8988T (cell line): ENCODE data around the gene CFAP43.
"Not testable (repeated sequence)": the region's sequence is repeated elsewhere in the genome, so short reads cannot be mapped to it uniquely, and the experiment has no call there.

ENCODE experiments used
- DNase-seq: peaks from one replicate; pipeline ENCODE4 v3.0.0; 2011

The CFAP43 gene

GRCh38 chr10:104223304-104223703 is 8.9 kb downstream of the CFAP43 start:
- DNase-seq, result no peak

- no peak for DNase-seq
Observed at GRCh38 chr10:104220522-104220921, 11.6 kb downstream of the CFAP43 start.

- DNase-seq, result no peak
Observed at GRCh38 chr10:104218751-104219150, 13.4 kb downstream of the CFAP43 start.

- no peak for DNase-seq
Observed at GRCh38 chr10:104216631-104217030, 15.5 kb downstream of the CFAP43 start.

- no peak for DNase-seq
Observed at GRCh38 chr10:104209575-104210198, 22.5 kb downstream of the CFAP43 start.

- no peak for DNase-seq
Observed at GRCh38 chr10:104208730-104209129, 23.4 kb downstream of the CFAP43 start.

GRCh38 chr10:104202231-104202630 is 29.9 kb downstream of the CFAP43 start:
- DNase-seq, result no peak

GRCh38 chr10:104201636-104202035 is 30.5 kb downstream of the CFAP43 start:
- no peak for DNase-seq

GRCh38 chr10:104199567-104199966 is 32.6 kb downstream of the CFAP43 start:
- DNase-seq, result no peak

GRCh38 chr10:104197364-104197763 is 34.8 kb downstream of the CFAP43 start:
- DNase-seq, result no peak

- no peak for DNase-seq
Observed at GRCh38 chr10:104195706-104196105, 36.5 kb downstream of the CFAP43 start.

GRCh38 chr10:104193787-104194186 is 38.4 kb downstream of the CFAP43 start:
- no peak for DNase-seq

- no peak for DNase-seq
Observed at GRCh38 chr10:104190695-104191094, 41.5 kb downstream of the CFAP43 start.

GRCh38 chr10:104183682-104184081 is 48.5 kb downstream of the CFAP43 start:
- no peak for DNase-seq

GRCh38 chr10:104174136-104174535 is 58.0 kb downstream of the CFAP43 start:
- not testable (repeated sequence) for DNase-seq

- DNase-seq, result no peak
Observed at GRCh38 chr10:104170610-104171254, 61.4 kb downstream of the CFAP43 start.

- DNase-seq, result no peak
Observed at GRCh38 chr10:104155591-104155990, 76.6 kb downstream of the CFAP43 start.

GRCh38 chr10:104151737-104152136 is 80.4 kb downstream of the CFAP43 start:
- no peak for DNase-seq

GRCh38 chr10:104150139-104150538 is 82.0 kb downstream of the CFAP43 start:
- no peak for DNase-seq

- no peak for DNase-seq
Observed at GRCh38 chr10:104146882-104147281, 85.3 kb downstream of the CFAP43 start.

- no peak for DNase-seq
Observed at GRCh38 chr10:104144931-104145330, 87.2 kb downstream of the CFAP43 start.

- no peak for DNase-seq
Observed at GRCh38 chr10:104143829-104144228, 88.3 kb downstream of the CFAP43 start.

GRCh38 chr10:104142081-104142480 is 90.1 kb downstream of the CFAP43 start:
- no peak for DNase-seq

GRCh38 chr10:104139221-104139620 is 92.9 kb downstream of the CFAP43 start:
- no peak for DNase-seq

GRCh38 chr10:104138131-104138530 is 94.0 kb downstream of the CFAP43 start:
- DNase-seq, result no peak
